Lung (tissue), 12 donors: ENCODE data around the gene CTTN. TPM values are rescaled to one million over a fixed set of nuclear protein-coding genes. Genes with fewer than 3 reads are reported as not detected.

Experiments used
- ATAC-seq: fragments of 200-7000 bp; cut with Tn5 transposase; one replicate; pipeline ENCODE4 v1.9.1; 2020; ENCODE audit warnings: moderate number of reproducible peaks; ENCODE audit not compliant: insufficient read depth, low FRiP score
- DNase-seq, 3 donors: peaks; one replicate each; pipeline ENCODE4 v3.0.0-alpha.2; 2013 to 2017
- H3K27ac ChIP-seq, 2 donors: one replicate each; pipeline ENCODE4 v1.5.1; 2013; ENCODE audit warnings: mild to moderate bottlenecking in 2 of 2, moderate library complexity in 2 of 2, control low read depth in 1 of 2, inconsistent platforms in 1 of 2, low read depth in 1 of 2, low read length in 1 of 2
- H3K27me3 ChIP-seq, 3 donors: one replicate each; pipeline ENCODE4 v1.5.1; 2013; ENCODE audit warnings: low read length in 2 of 3; ENCODE audit not compliant: control insufficient read depth in 3 of 3, insufficient read depth in 3 of 3
- H3K36me3 ChIP-seq, 4 donors: one replicate each; pipeline ENCODE4 v1.5.1; 2013; ENCODE audit warnings: low read length in 4 of 4, mild to moderate bottlenecking in 1 of 4, moderate library complexity in 1 of 4; ENCODE audit not compliant: control insufficient read depth in 4 of 4, insufficient read depth in 4 of 4
- H3K4me1 ChIP-seq, 5 donors: one replicate each; pipeline ENCODE4 v1.5.1; 2013; ENCODE audit warnings: low read length in 5 of 5, mild to moderate bottlenecking in 2 of 5, moderate library complexity in 1 of 5; ENCODE audit not compliant: control insufficient read depth in 5 of 5, insufficient read depth in 5 of 5
- H3K4me3 ChIP-seq: one replicate; pipeline ENCODE4 v1.5.1; 2013; ENCODE audit warnings: mild to moderate bottlenecking, control low read depth, moderate library complexity
- H3K9ac ChIP-seq, 2 donors: one replicate each; pipeline ENCODE4 v1.5.1; 2013; ENCODE audit warnings: low read length in 2 of 2, control low read depth in 1 of 2; ENCODE audit not compliant: insufficient read depth in 1 of 2
- H3K9me3 ChIP-seq, 4 donors: one replicate each; pipeline ENCODE4 v1.5.1; 2013; ENCODE audit warnings: low read length in 3 of 4, mild to moderate bottlenecking in 1 of 4, moderate library complexity in 1 of 4; ENCODE audit not compliant: control insufficient read depth in 4 of 4, insufficient read depth in 3 of 4
- WGBS, 2 donors: extraction: QIAGEN DNeasy Blood & Tissue Kit; methylation state at CpG; one replicate each; pipeline ENCODE4 v1.1.7; 2013; 5-methylcytosine and 5-hydroxymethylcytosine counted together
- polyA plus RNA-seq, 2 donors: library from polyadenylated mRNA; stranded (reverse); fragments of 200-250 nt; gene quantifications; one replicate each; pipeline ENCODE4 v1.2.1, GENCODE V29; 2013
- total RNA-seq, 2 donors: library from RNA; depleted of rRNA in 1 of 2; stranded (reverse); fragments of >200 nt in 1 of 2; gene quantifications; one replicate each; pipeline ENCODE4 v1.2.1, GENCODE V29; 2014 to 2021
- TF ChIP-seq, protein P1 (sequence below): IDR thresholded peaks from 2 replicates; pipeline ENCODE4 v1.5.1; 2012; ENCODE audit warnings: mild to moderate bottlenecking; ENCODE audit errors: control extremely low read depth, extremely low read depth
- donor health status: control.
- donor health status: control.
- donor health status: Bipolar disorder and iron deficiency.
- donor health status: healthy.
- donor health status: DM: yes; HTN: yes; CAD: no.

Gene CTTN
- total and polyA plus RNA-seq, 4 donors = 89.8 to 235 (median 154) TPM

DNA sequence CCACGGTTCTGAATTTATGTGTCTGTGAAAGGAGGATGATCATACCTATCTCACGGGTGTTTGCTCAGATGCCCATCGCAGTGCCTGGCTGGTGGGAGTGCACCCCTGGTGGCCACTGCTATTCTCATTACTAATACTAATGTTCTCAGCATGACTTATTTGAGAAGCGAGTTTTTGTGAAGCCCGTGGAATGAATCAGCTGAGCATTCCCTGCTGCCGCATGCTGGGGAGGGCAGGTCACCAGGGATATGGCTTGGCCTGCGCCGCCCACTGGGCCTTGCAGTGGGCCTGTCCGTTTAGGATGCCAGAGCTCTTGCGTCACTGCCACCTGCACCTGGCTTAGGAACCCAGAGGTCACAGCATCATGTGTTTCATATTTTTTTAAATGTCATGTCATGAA, 16.9 kb downstream of the CTTN start:
- WGBS, 2 donors = 85 to 87% methylated on average over 10 of the region's 10 CpGs
- Histone ChIP-seq H3K4me1 (no peaks in the 10 kb centered on the region), H3K27ac (no peak overlapping the region), H3K4me3 (no peak overlapping the region), H3K9me3 (no peaks in the 10 kb centered on the region), H3K9ac (no peak overlapping the region), H3K36me3 (peaks cover 35 to 66% (median 54%) of the 10 kb centered on the region in 4 donors), H3K27me3 (no peaks in the 10 kb centered on the region)
- ATAC-seq (no peak), DNase-seq (no peak)
- TF ChIP-seq, protein P1, sequence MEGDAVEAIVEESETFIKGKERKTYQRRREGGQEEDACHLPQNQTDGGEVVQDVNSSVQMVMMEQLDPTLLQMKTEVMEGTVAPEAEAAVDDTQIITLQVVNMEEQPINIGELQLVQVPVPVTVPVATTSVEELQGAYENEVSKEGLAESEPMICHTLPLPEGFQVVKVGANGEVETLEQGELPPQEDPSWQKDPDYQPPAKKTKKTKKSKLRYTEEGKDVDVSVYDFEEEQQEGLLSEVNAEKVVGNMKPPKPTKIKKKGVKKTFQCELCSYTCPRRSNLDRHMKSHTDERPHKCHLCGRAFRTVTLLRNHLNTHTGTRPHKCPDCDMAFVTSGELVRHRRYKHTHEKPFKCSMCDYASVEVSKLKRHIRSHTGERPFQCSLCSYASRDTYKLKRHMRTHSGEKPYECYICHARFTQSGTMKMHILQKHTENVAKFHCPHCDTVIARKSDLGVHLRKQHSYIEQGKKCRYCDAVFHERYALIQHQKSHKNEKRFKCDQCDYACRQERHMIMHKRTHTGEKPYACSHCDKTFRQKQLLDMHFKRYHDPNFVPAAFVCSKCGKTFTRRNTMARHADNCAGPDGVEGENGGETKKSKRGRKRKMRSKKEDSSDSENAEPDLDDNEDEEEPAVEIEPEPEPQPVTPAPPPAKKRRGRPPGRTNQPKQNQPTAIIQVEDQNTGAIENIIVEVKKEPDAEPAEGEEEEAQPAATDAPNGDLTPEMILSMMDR = no peak

DNA sequence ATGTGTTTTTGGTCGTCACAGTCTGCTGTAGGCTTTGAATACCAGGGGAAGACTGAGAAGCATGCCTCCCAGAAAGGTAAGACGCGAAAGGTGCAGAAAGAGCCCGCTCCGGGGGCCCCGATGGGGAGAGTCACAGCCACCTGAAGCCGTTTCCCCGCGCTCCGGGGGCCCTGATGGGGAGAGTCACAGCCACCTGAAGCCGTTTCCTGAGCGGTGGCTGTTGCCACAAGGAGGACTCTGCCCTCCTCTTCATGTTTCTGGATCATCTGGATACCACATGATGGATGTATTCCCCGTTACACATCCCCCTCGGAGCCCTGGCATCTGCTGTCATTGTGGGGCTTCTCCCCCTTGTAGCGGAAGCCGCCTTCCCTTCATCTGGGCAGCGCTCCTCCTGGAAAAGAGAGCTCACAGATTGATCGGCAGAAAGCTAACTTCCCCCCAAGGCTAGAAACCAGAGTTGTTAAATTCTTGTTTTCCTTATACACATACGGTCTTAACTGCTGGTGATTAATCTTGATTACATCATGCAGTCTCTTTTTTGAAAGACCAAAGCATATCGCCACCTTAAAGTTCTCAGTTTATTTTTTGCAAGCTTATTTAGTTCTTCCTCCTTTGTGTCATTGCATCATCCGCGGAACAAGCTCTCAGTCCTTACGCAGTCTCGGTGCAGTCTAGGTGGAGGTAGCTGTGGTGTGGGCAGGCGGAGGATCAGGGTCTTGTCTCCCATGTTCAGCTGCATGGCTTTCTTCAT, 17.5 kb downstream of the CTTN start:
- no peaks in the 10 kb centered on the region for H3K4me1 ChIP-seq
- H3K4me3 ChIP-seq = no peak overlapping the region
- whole genome bisulfite sequencing, 2 donors = 43 to 75% methylated on average over 25 of the region's 25 CpGs
- peaks cover 34 to 65% (median 51%) of the 10 kb centered on the region in 4 donors for H3K36me3 ChIP-seq
- H3K9ac ChIP-seq = no peak overlapping the region
- no peak overlapping the region for H3K27ac ChIP-seq
- DNase-seq = no peak
- TF ChIP-seq, protein P1 = no peak
- H3K9me3 ChIP-seq = no peaks in the 10 kb centered on the region
- no peak for ATAC-seq
- no peaks in the 10 kb centered on the region for H3K27me3 ChIP-seq

DNA sequence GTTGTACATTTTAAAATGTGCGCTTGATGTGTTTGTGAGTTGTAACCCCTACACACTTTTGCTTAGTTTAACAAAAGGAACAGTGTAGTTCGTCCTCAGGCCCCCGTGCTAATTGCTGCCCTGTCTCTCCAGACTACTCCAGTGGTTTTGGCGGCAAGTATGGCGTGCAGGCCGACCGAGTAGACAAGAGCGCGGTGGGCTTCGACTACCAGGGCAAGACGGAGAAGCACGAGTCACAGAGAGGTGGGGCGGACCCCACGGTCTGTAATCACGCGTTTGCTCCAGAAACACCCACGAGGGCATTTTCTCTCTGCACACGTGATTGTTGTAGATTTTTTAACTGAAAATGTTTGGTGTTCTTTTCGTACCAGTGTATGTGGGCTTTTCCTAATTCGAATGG, 18.6 kb downstream of the CTTN start:
- TF ChIP-seq, protein P1 = no peak
- H3K9me3 ChIP-seq = no peaks in the 10 kb centered on the region
- H3K4me1 ChIP-seq = no peaks in the 10 kb centered on the region
- H3K36me3 ChIP-seq = peaks cover 32 to 67% (median 49%) of the 10 kb centered on the region in 4 donors
- H3K27ac ChIP-seq = no peak overlapping the region
- no peak overlapping the region for H3K4me3 ChIP-seq
- WGBS, 2 donors = 94 to 97% methylated on average over 20 of the region's 20 CpGs
- H3K27me3 ChIP-seq = no peaks in the 10 kb centered on the region
- DNase-seq (no peak), ATAC-seq (no peak)
- no peak overlapping the region for H3K9ac ChIP-seq
